Measurements from ENCODE around the gene RTKN.
"Not testable (repeated sequence)": the region's sequence is repeated elsewhere in the genome, so short reads cannot be mapped to it uniquely, and the experiment has no call there.

RTKN gene

DNA sequence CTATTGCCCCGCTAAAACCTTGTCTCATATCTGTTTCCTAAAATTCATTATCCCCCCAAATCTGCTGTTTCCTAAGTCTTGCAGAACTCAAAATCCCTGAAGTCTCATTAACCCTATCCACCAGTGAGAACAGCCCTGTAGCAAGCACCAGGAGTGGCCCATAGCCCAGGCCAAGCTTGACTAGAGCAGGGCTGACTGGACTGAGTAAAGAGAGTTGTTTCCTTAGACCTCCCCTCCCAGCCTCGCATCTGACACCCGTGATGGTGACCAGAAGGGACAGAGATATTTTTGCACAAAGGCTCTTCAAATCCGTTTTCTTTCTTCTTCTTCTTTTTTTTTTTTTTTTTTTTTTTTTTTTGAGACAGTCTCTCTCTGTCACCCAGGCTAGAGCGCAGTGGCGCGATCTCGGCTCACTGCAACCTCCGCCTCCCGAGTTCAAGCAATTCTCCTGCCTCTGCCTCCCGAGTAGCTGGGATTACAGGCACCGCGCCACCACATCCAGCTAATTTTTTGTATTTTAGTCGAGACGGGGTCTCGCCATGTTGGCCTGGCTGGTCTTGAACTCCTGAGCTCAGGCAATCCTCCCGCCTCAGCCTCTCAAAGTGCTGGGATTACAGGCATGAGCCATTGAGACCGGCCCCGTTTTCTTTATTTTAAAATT, 21.2 kb downstream of the RTKN start:
- not testable (repeated sequence) for H3K27ac ChIP-seq (ENCODE audit: low read length); H3K36me3 ChIP-seq (ENCODE audit: insufficient read depth, low read depth, low read length); H3K4me1 ChIP-seq (ENCODE audit: insufficient read depth, low read length); H3K9me3 ChIP-seq (ENCODE audit: insufficient read depth, low read depth, low read length)
- Histone ChIP-seq H3K4me3 (ENCODE audit: low read length) (peak overlapping the region; percentile 92; the same call in 1 of the 2 replicates), H3K27me3 (ENCODE audit: insufficient read depth, low read length) (peaks cover 31% of the 10 kb centered on the region), H3K9ac (ENCODE audit: low read depth, low read length) (peak overlapping the region; percentile 89; the same call in 1 of the 2 replicates)

DNA sequence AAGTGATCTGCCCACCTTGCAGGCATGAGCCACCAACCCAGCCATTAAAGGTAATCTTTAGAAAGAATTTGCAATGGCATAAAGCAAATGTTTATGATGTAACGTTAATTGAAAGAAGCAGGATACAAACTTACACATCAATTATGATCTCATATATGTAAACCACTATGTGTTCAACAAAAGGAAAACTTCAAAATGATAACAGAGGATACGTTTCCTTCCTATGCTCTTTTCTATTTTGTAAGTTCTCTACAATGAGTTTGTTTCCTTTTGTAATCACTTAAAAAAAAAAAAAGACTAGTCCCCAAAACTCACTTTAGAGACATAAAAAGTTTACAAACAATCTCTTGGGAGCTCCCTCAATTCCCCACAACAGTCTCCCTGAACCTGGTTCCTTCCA, 21.7 kb downstream of the RTKN start:
- no peaks in the 10 kb centered on the region for H3K4me1 ChIP-seq (ENCODE audit: insufficient read depth, low read length)
- no peak overlapping the region for H3K27ac ChIP-seq (ENCODE audit: low read length)
- peaks cover 4% of the 10 kb centered on the region for H3K36me3 ChIP-seq (ENCODE audit: insufficient read depth, low read depth, low read length)
- H3K9me3 ChIP-seq (ENCODE audit: insufficient read depth, low read depth, low read length) = no peaks in the 10 kb centered on the region
- H3K9ac ChIP-seq (ENCODE audit: low read depth, low read length) = no peak overlapping the region
- H3K4me3 ChIP-seq (ENCODE audit: low read length) = no peak overlapping the region
- H3K27me3 ChIP-seq (ENCODE audit: insufficient read depth, low read length) = peaks cover 31% of the 10 kb centered on the region

DNA sequence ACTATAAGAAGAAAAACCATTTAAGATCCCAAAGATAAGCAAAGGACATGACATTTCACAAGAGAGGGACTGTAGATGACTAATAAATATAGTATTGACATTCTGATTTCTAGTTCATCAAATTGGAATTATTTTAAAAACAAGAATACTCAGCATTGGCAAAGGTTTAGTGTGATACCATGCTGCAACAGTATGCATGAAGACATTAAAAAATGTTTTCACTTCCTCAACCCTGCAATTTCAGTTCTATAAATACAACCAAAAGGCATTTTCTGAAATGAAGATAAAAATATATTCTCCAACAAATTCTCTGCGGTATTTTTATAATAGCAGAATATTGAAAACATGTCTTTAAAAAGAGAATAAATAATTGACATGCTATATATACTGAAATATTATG, 22.4 kb downstream of the RTKN start:
- Histone ChIP-seq H3K36me3 (ENCODE audit: insufficient read depth, low read depth, low read length) (no peaks in the 10 kb centered on the region), H3K27me3 (ENCODE audit: insufficient read depth, low read length) (peaks cover 31% of the 10 kb centered on the region), H3K9ac (ENCODE audit: low read depth, low read length) (no peak overlapping the region), H3K4me1 (ENCODE audit: insufficient read depth, low read length) (no peaks in the 10 kb centered on the region), H3K27ac (ENCODE audit: low read length) (no peak overlapping the region), H3K9me3 (ENCODE audit: insufficient read depth, low read depth, low read length) (no peaks in the 10 kb centered on the region), H3K4me3 (ENCODE audit: low read length) (no peak overlapping the region)

DNA sequence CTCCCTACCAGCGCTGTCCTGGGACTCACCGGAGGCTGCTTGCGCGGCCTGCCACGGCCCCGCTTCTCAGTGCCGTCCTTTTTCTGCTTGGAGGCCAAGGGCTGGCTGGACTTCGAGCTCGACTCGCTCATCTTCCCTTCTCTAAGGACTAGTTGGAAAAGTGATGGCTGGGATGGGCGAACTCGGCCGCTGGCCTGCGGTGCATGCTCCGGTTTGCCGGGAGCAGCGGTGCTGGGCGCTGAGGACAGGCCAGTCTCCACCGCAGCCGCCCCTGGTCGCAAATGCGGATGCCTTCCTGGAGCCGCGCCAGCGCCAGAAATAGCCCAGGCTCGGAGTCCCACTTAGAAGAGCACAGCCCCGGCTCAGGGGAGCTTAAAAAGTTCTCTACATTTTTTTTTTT, 23.4 kb downstream of the RTKN start:
- H3K27me3 ChIP-seq (ENCODE audit: insufficient read depth, low read length) = peaks cover 25% of the 10 kb centered on the region
- H3K4me3 ChIP-seq (ENCODE audit: low read length) = no peak overlapping the region
- no peak overlapping the region for H3K27ac ChIP-seq (ENCODE audit: low read length)
- H3K9me3 ChIP-seq (ENCODE audit: insufficient read depth, low read depth, low read length) = no peaks in the 10 kb centered on the region
- no peaks in the 10 kb centered on the region for H3K36me3 ChIP-seq (ENCODE audit: insufficient read depth, low read depth, low read length)
- H3K4me1 ChIP-seq (ENCODE audit: insufficient read depth, low read length) = no peaks in the 10 kb centered on the region
- no peak overlapping the region for H3K9ac ChIP-seq (ENCODE audit: low read depth, low read length)

DNA sequence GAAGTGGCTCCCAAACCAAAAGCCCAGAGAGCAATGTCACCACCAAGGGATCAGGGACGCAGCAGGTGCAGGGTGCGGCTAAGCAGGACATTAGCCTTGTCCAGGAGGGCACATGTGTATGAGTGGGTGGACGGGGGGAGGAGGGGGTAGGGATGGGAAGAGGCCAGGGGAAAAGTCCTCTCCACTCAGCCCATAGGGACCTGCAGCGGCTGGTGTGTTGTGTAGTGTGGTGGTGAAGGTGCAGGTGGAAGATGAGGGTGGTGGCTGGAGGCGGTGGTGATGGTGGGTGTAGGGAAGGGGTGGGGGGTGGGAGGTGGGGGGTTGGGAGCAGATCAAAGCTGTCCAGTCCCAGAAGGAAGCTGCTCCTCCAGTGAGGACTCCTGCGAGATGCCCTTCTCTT, 24.0 kb downstream of the RTKN start:
- peaks cover 19% of the 10 kb centered on the region for H3K27me3 ChIP-seq (ENCODE audit: insufficient read depth, low read length)
- no peak overlapping the region for H3K4me3 ChIP-seq (ENCODE audit: low read length)
- H3K4me1 ChIP-seq (ENCODE audit: insufficient read depth, low read length) = no peaks in the 10 kb centered on the region
- H3K9me3 ChIP-seq (ENCODE audit: insufficient read depth, low read depth, low read length) = no peaks in the 10 kb centered on the region
- no peak overlapping the region for H3K9ac ChIP-seq (ENCODE audit: low read depth, low read length)
- no peaks in the 10 kb centered on the region for H3K36me3 ChIP-seq (ENCODE audit: insufficient read depth, low read depth, low read length)
- H3K27ac ChIP-seq (ENCODE audit: low read length) = no peak overlapping the region

DNA sequence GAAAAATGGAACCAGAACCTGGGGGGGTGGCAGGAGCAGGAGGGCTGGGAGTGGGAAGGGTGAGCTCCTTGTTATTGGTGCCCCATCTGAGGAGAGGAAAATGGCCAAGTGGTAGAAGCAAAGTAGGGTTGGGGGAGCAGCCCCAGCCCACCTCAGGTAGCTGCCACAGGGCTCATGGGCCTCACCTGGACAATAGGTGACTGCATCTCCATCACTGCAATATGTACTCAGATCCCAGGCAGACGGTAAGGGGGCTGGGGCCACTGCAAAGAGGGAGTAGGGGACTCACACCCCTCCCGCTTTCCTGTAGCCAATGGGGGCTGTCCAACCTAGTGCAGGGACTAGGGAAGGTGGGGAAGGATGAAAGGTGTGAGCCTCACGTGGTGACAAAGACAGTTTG, 24.5 kb downstream of the RTKN start:
- Histone ChIP-seq H3K4me1 (ENCODE audit: insufficient read depth, low read length) (no peaks in the 10 kb centered on the region), H3K27me3 (ENCODE audit: insufficient read depth, low read length) (peaks cover 16% of the 10 kb centered on the region)

DNA sequence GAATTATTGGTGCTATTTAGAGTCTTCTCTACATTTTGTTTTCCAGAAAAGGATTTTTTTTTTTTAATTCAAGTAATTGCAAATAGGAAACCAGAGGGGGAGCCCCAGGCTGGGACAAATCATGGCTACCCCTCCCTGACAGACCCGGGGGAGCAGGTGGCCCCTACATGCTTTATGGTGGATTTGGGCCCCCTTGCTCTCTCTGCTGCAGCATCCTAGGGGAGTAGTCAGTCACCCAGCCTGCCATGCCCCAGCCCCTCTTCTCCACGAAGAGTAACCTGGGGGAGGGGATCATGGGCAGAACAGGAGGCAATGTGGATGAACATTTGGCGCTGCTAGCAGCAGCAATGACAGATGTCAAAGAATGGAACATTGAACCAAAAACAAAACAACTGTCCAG, 25.0 kb downstream of the RTKN start:
- peaks cover 14% of the 10 kb centered on the region for H3K27me3 ChIP-seq (ENCODE audit: insufficient read depth, low read length)
- H3K9me3 ChIP-seq (ENCODE audit: insufficient read depth, low read depth, low read length) = no peaks in the 10 kb centered on the region
- no peaks in the 10 kb centered on the region for H3K36me3 ChIP-seq (ENCODE audit: insufficient read depth, low read depth, low read length)
- H3K4me1 ChIP-seq (ENCODE audit: insufficient read depth, low read length) = no peaks in the 10 kb centered on the region
- no peak overlapping the region for H3K4me3 ChIP-seq (ENCODE audit: low read length)
- H3K27ac ChIP-seq (ENCODE audit: low read length) = no peak overlapping the region
- H3K9ac ChIP-seq (ENCODE audit: low read depth, low read length) = no peak overlapping the region

More for the DNA sequence above, 24.5 kb downstream of the RTKN start:
- H3K4me3 ChIP-seq (ENCODE audit: low read length) = no peak overlapping the region
- no peak overlapping the region for H3K9ac ChIP-seq (ENCODE audit: low read depth, low read length)
- no peak overlapping the region for H3K27ac ChIP-seq (ENCODE audit: low read length)
- no peaks in the 10 kb centered on the region for H3K9me3 ChIP-seq (ENCODE audit: insufficient read depth, low read depth, low read length)
- H3K36me3 ChIP-seq (ENCODE audit: insufficient read depth, low read depth, low read length) = no peaks in the 10 kb centered on the region

DNA sequence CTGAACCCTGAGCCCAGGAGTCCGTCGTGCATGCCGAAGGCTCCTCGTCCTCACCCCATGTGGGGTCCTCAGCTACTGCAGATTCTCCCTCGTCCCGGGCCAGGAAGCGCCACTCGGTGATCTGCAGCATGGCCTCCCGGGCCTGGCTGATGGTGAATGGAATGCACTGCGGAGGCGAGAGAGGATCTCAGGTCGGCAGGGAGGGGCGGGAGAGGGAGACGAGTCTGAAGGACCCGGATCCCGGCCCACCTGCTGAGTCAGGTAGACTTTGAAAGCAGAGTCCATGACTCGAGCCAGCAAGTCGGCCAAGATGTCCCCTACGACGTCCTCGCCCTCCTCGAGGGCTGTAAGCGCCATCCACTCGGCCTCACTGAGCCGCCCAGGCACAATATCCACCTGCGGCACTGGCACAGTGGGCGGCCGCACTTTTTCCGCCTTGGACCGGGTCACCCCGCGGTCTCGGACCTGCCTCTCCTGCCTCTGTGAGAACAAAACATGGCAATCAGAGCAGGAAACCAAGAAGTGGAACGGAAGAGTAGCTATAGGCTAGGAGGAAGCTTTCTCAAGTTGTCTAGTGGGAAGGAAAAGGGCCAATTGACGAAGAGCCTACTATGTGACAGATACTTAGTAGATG, 25.9 kb downstream of the RTKN start:
- H3K9ac ChIP-seq (ENCODE audit: low read depth, low read length) = no peak overlapping the region

DNA sequence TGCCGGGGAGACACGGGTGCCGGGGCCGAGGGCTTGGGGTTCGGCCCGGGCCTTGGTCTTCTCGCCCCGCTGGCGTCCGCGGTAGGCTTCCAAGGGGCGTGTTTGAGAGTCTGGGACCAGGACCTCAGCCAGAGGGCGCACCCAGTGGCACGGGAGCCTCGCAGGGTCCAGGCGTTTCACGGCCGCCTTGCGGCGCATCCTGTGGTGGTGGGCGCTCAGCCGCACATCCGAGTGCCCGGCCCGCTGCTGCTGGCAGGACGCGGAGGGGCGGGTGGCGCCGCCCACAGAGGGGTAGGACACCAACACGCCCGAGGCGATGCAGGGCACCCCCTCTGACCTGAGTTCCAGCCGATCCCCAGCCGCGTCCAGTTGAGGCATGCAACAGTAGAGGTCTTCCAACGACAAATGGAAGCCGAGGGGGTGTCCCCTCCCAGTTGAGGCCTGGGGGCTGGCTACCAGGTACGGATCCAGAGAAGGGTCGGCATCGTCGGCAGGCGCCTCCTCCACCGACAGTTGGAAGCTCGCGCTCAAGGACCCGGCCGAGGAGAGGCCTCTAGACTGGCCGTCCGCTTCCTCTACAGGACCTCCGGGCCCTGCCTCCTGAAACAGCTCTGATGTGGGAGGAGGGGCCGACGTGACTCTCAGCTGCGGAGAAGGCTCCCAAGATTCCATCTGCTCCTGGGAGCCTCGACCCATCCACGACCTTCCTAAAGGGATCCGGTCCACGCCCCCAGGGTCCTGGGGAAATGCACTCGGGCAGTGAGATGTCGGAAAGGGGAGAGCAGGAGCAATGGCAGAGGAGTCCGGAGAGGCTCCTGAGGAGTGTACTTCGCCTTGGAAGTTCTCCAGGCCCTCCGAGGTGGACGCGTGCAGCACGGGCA, 26.6 kb downstream of the RTKN start:
- no peaks in the 10 kb centered on the region for H3K36me3 ChIP-seq (ENCODE audit: insufficient read depth, low read depth, low read length)
- H3K9ac ChIP-seq (ENCODE audit: low read depth, low read length) = no peak overlapping the region
- H3K27me3 ChIP-seq (ENCODE audit: insufficient read depth, low read length) = peaks cover 4% of the 10 kb centered on the region
- H3K4me3 ChIP-seq (ENCODE audit: low read length) = no peak overlapping the region
- no peaks in the 10 kb centered on the region for H3K9me3 ChIP-seq (ENCODE audit: insufficient read depth, low read depth, low read length)
- H3K27ac ChIP-seq (ENCODE audit: low read length) = no peak overlapping the region
- H3K4me1 ChIP-seq (ENCODE audit: insufficient read depth, low read length) = no peaks in the 10 kb centered on the region

More for the DNA sequence above, 25.9 kb downstream of the RTKN start:
- H3K27ac ChIP-seq (ENCODE audit: low read length) = no peak overlapping the region
- no peak overlapping the region for H3K4me3 ChIP-seq (ENCODE audit: low read length)
- H3K4me1 ChIP-seq (ENCODE audit: insufficient read depth, low read length) = no peaks in the 10 kb centered on the region
- H3K9me3 ChIP-seq (ENCODE audit: insufficient read depth, low read depth, low read length) = no peaks in the 10 kb centered on the region
- no peaks in the 10 kb centered on the region for H3K36me3 ChIP-seq (ENCODE audit: insufficient read depth, low read depth, low read length)
- peaks cover 11% of the 10 kb centered on the region for H3K27me3 ChIP-seq (ENCODE audit: insufficient read depth, low read length)

DNA sequence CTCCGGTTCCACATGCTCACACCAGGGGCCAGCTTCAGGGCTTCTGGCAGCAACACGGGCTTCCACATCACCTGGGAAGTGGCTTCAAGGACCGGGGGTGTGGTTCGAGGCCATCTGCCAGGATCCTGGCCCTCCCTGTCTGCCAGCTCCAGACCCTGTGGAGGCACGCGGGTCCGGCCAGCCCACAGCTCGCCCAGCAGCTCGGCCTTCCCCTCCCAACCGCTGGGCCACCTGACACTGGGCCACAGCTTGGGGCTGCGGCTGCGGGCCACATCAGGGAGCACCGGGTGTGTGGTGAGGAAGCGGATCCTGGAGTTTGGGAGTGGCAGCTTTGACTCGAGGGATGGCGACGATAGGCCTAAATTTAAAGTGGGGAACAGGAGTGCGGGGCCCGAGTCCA, 27.3 kb downstream of the RTKN start:
- Histone ChIP-seq H3K27ac (ENCODE audit: low read length) (no peak overlapping the region), H3K4me1 (ENCODE audit: insufficient read depth, low read length) (no peaks in the 10 kb centered on the region), H3K9me3 (ENCODE audit: insufficient read depth, low read depth, low read length) (no peaks in the 10 kb centered on the region), H3K4me3 (ENCODE audit: low read length) (no peak overlapping the region), H3K36me3 (ENCODE audit: insufficient read depth, low read depth, low read length) (no peaks in the 10 kb centered on the region), H3K9ac (ENCODE audit: low read depth, low read length) (no peak overlapping the region), H3K27me3 (ENCODE audit: insufficient read depth, low read length) (no peaks in the 10 kb centered on the region)

DNA sequence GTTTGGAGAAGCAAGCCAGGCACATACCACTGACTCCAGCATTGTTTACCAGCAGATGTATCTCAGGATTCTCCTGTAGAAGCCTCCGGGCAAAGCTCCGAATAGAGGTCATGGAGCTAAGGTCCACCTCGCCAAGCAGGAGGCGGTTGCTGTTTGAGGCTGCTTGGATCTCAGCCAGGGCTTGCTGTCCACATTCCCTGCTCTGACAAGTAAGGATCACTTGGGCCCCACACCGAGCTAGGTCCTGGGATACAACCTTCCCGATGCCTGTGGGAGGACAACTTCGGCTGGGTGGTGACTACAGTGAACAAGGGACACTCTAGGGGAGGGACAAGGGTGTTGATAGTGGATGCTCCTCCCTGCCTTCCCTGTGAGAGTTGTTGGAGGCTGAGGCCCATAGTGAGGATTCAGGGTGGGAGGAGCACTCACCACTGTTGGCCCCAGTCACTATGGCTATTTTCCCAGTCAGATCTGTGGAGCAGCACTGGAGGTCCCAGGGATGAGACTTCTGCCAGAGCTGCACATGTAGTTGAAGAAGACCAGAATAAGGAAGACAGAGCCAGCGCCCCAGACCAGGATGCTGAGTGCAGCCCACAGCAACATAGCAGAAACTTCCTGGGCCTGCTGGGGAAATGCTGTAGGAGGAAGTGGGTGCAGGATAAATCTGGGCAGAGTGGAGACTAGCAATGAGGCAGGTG, 28.6 kb downstream of the RTKN start:
- Histone ChIP-seq H3K9ac (ENCODE audit: low read depth, low read length) (no peak overlapping the region), H3K4me3 (ENCODE audit: low read length) (no peak overlapping the region), H3K27ac (ENCODE audit: low read length) (no peak overlapping the region), H3K9me3 (ENCODE audit: insufficient read depth, low read depth, low read length) (no peaks in the 10 kb centered on the region), H3K36me3 (ENCODE audit: insufficient read depth, low read depth, low read length) (no peaks in the 10 kb centered on the region), H3K27me3 (ENCODE audit: insufficient read depth, low read length) (peaks cover 9% of the 10 kb centered on the region), H3K4me1 (ENCODE audit: insufficient read depth, low read length) (no peaks in the 10 kb centered on the region)

Data from iPS-20b (cell line).